ENCODE results near the gene GSTT4.
"Not testable (repeated sequence)": the region's sequence is repeated elsewhere in the genome, so short reads cannot be mapped to it uniquely, and the experiment has no call there.

GSTT4 gene

DNA sequence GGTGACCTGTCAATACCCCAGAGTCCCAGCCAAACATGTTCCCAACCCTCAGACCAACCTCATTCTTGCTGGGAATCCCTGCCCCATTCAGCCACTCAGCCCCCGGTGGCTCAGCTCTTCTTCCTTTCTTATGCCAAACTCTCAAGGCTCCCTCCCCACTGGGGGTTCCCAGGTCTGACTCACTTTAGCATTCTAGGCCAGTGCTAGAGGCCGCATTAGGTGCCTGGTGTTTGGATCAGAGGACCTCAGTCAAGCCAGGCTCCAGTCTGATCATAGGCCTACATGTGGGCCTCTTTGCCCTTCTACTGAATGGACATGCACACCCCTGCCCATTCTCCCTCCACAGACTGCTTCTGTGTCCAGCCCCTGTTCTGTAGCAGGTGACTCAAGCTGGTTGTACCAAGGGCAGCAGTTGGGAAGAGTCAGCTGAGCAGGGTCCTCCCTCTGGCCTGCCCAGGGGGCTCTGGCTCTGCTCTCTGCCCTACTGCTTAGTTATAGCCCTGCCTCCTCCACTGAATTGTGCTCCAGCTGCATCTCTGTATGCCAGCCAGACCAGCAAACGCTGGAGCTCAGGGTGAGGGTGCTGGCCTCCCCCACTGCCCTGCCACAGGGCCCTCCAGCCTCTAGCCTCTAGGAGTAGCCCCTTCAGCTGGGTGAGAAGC, 15.5 kb downstream of the GSTT4 start:
- not testable (repeated sequence) for DNase-seq (ENCODE audit: low read depth in 2 of 2, low spot score in 1 of 2)

DNA sequence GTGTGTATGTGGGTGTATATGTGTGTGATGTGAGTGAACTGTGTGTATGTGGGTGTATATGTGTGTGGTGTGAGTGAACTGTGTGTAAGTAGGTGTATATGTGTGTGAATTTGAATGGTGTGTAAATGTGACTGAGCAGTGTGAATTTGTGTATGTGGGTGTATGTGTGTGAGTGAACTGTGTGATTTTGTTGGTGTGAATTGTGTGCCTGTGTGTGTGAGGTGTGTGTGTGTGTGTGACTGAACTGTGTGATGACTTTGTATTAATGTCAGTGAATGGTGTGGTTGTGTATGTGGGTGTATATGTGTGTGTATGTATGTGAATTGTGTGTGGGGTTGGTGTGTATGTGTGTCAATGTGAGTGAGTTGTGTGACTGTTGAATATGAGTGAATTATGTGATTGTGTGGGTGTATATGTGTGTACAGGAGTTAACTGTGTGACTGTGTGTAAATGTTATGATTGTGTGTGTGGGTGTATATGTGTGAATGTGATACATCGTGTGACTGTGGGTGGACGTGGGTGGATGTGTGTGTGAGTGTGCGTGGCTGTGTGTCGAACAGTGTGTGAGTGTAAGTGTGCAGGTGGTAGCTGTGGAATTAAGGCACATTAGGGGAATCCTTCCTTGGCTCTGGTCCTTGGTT, 18.6 kb downstream of the GSTT4 start:
- DNase-seq (ENCODE audit: low read depth in 2 of 2, low spot score in 1 of 2) = not testable (repeated sequence)

DNA sequence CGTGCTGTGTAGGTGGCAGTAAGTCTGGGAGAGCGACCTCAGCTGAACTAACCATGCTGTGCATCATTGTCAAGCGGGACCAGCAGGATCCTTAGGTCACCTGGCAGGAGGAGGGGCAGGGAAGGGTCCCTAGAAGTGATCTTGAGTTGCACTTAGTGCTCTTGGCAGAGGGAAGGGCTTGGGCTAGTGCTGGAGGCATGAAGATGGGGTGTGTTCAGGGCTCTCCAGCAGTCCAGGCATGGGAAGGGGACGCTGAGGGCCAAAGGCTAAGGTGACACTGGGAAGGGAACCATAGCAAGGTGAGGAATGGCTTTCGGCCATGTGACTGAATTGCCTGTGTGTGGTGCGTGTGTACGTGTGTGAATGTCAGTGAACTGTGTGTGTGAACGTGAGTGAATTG, 19.2 kb downstream of the GSTT4 start:
- DNase-seq (ENCODE audit: low read depth in 2 of 2, low spot score in 1 of 2) = not testable (repeated sequence)

DNA sequence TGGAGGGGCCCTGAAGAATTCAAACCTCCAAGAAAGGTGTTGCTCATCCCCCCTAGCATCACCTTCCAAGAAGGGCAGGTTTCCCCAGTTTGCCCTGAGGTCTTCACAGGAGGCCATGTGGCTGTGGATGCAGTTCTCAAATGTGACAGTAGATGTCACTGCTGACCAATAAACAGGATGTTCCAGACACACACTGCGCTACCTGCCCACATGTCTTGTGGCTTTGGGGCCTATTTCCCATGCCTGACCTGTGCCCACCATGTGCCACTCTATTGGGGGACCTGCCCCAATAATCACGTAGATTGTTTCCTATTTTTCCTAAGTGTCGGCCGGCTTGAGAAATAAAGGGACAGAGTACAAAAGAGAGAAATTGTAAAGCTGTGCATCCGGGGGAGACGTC, 20.8 kb downstream of the GSTT4 start:
- no peak for DNase-seq (ENCODE audit: low read depth in 2 of 2, low spot score in 1 of 2)

DNA sequence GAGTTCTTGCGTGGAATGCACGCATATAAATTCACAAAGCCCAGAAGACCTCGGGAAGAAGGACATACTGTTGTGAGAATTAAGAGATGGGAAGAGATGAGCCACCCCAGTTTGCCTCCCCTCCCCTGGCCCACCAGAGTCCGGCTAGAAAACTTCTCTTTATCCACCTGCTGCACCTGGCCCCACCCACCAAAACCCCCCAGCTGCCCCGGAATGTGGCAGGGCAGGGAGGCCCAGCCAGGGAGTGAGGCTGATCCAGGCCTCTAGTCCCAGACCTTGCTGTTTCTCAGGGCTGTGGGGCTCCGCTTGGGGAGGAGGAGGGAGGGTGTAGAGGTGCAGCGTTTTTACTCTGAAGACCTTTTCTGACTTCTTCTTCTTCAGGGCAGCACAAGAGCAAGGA, 24.7 kb downstream of the GSTT4 start:
- not testable (repeated sequence) for DNase-seq (ENCODE audit: low read depth in 2 of 2, low spot score in 1 of 2)

DNA sequence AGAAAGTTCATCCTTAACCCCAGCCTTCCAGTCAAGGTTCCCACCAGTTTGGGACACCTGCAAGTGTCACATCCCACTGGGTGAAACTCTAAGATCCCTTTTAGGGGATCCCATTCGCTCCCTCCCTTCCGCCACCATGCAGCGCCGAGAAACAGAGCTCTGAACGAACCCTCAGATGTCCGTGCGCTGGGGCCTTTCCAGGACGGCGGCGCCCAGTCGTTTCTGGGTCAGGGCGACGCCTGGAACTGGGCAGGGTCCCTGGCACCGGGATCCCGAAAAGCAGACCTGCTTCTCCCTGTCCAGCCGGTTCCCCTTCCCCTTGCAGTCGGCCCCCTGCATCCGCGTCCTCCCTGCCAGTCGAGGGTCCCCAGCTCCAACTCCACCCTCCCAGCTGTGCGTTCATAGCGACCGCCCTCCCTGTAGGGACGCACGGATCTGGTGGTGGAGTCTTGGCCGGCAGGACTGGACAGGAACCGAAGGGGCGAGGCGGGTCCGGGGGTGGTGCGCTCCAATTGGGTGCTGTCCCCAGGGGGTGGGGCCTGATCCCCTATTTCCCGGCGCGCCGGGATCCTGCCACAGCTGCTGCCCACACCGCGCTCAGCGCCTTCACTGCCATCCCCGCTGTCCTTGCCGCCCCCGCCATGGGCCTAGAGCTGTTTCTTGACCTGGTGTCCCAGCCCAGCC, 25.6 kb downstream of the GSTT4 start, which contains the start of gene GSTT2:
Gene GSTT2 (plus strand): TSS at position 578 of the 684 bp plus-strand sequence.
- DNase-seq (ENCODE audit: low read depth in 2 of 2, low spot score in 1 of 2) = not testable (repeated sequence)

DNA sequence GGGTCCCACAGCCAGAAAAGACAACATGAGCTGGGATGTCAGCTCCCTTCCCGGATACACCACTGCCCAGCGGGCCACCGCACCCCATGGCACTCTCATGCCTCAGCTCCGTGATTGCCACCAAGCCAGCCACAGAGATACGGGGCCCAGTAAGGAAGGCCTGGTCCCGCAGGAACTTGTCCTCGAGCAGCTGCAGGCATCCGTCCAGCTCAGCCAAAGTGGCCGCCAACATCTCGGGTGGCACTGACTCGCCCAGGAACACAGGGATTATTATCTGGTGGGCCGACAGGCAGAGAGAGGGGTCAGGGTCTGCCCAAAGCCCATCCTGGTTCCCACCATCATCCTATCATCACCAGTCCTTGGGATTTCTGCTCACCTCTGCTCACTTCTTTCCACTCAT, 27.9 kb downstream of the GSTT4 start:
- DNase-seq (ENCODE audit: low read depth in 2 of 2, low spot score in 1 of 2) = not testable (repeated sequence)

DNA sequence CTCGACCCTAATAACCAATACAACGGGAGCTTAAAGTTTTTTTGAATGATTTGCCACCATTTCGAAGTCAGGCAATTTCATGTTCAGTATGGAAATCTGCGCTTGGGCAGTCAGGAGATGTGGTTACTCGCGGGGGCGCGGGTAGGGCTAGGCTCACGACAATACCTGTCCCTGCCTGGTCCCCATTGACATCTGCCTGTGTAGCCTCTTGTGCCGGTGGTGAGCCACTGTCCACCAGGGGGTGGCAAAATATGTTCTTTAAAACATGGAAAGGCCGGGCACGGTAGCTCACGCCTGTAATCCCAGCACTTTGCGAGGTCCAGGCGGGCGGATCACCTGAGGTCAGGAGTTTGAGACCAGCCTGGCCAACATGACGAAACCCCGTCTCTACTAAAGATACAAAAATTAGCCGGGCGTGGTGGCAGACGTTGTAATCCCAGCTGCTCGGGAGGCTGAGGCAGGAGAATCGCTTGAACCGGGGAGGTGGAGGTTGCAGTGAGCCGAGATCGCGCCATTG, 30.4 kb downstream of the GSTT4 start:
- not testable (repeated sequence) for DNase-seq (ENCODE audit: low read depth in 2 of 2, low spot score in 1 of 2)

DNA sequence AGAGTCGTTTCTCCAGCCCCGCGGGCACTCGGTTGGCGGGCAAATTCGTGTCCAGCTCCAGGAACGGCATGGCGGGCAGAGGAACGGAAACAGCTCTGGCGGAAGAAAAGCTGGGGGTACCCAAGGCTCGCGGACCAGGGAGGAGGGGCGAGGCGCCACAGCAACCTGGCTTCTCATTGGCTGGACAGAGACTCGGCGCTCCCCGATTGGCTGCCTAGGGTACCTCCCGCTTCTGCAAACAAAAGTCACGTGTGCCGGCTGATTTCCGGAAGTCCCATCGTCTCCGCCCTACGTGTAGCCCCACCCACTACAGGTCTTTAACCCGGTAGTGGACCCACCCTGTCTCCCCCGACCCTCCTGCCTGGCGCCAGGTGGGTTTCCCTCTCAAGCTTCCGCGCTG, 30.9 kb downstream of the GSTT4 start, which contains the start of gene DDT:
Gene DDT (minus strand): TSS at position 97 of the 400 bp plus-strand sequence. CDS start 27 bp downstream, at position 70.
- DNase-seq (ENCODE audit: low read depth in 2 of 2, low spot score in 1 of 2) = not testable (repeated sequence)

DNA sequence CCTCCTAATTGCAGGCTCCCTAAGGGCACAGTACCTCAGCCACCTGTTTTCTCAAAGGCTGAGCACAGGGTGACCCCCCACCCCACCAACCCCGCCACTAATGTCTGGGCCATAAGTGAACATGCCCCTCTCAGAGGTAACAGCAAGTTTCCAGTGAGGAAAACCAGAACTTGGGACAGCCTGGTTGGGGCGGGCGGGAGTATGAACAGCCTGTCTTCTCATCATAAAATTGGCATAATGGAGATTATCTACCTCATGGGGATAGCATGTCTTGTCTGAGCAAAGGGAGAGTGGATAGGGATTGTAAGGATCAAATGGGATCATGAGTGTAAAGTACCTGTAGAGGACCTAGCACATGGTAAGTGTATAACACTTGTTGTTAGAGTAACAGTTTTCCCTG, 33.3 kb downstream of the GSTT4 start:
- not testable (repeated sequence) for DNase-seq (ENCODE audit: low read depth in 2 of 2, low spot score in 1 of 2)

DNA sequence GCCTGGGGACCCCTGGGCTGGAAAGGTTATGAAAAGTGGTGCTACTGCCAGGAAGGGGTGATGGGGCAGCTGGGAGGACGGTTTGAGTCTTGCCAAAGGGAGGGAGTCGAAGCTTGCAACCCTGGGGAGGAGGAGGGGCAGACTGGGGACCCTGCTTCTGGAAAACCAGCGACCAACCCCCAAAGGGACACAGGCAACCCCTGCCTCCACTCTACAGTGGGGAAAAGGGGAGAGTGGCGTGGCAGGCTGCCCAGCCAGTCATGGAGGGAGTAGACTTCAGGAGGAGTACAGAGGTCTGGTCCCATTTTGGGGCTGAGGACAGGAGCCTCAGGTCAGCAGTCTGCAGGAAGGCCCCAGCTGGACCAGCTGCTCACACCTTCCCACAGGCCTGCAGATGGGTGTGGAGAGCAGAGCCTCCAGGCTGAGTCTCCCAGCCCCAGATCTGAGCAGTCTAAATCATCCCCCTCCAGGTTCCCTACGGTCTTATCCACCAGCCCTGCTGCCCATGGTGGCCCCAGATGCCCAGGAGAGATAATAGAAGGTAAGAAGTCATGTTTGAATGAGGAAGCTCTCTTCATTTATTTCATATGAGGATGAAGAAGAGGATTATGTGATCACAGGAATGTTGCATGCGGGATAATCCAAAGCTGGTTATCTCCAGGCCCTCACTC, 34.3 kb downstream of the GSTT4 start:
- DNase-seq (ENCODE audit: low read depth in 2 of 2, low spot score in 1 of 2) = no peak

DNA sequence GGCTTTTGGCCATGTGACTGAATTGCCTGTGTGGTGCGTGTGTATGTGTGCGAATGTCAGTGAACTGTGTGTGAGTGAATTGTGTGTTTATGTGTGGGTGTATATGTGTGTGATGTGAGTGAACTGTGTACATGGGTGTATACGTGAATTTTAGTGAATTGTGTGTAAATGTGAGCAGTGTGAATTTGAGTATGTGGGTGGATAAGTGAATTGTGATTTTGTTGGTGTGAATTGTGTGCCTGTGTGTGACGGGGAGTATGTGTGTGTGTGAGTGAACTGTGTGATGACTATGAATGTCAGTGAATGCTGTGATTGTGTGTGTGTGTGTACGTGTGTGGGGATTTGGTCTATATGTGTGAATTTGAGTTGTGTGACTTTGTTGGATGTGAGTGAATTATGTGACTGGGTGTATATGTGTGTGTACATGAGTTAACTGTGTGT, 35.0 kb downstream of the GSTT4 start:
- DNase-seq (ENCODE audit: low read depth in 2 of 2, low spot score in 1 of 2) = no peak

DNA sequence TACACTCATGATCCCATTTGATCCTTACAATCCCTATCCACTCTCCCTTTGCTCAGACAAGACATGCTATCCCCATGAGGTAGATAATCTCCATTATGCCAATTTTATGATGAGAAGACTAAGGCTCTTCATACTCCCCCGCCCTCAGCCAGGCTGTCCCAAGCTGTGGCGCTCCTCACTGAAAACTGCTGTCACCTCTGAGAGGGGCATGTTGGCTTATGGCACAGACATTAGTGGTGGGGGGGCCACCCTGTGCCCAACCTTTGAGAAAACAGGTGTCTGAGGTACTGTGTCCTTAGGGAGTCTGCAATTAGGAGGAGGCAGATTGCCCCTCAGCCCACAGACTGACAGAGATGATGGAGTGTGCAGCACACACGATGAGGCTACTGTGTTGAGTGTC, 36.2 kb downstream of the GSTT4 start:
- DNase-seq (ENCODE audit: low read depth in 2 of 2, low spot score in 1 of 2) = no peak

DNA sequence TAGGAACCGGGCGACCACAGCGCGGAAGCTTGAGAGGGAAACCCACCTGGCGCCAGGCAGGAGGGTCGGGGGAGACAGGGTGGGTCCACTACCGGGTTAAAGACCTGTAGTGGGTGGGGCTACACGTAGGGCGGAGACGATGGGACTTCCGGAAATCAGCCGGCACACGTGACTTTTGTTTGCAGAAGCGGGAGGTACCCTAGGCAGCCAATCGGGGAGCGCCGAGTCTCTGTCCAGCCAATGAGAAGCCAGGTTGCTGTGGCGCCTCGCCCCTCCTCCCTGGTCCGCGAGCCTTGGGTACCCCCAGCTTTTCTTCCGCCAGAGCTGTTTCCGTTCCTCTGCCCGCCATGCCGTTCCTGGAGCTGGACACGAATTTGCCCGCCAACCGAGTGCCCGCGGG, 38.7 kb downstream of the GSTT4 start, which contains the start of gene DDTL:
Gene DDTL (plus strand): TSS at position 321 of the 400 bp plus-strand sequence. CDS start 27 bp downstream, at position 348.
- not testable (repeated sequence) for DNase-seq (ENCODE audit: low read depth in 2 of 2, low spot score in 1 of 2)

DNA sequence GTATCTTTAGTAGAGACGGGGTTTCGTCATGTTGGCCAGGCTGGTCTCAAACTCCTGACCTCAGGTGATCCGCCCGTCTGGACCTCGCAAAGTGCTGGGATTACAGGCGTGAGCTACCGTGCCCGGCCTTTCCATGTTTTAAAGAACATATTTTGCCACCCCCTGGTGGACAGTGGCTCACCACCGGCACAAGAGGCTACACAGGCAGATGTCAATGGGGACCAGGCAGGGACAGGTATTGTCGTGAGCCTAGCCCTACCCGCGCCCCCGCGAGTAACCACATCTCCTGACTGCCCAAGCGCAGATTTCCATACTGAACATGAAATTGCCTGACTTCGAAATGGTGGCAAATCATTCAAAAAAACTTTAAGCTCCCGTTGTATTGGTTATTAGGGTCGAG, 39.2 kb downstream of the GSTT4 start:
- not testable (repeated sequence) for DNase-seq (ENCODE audit: low read depth in 2 of 2, low spot score in 1 of 2)

DNA sequence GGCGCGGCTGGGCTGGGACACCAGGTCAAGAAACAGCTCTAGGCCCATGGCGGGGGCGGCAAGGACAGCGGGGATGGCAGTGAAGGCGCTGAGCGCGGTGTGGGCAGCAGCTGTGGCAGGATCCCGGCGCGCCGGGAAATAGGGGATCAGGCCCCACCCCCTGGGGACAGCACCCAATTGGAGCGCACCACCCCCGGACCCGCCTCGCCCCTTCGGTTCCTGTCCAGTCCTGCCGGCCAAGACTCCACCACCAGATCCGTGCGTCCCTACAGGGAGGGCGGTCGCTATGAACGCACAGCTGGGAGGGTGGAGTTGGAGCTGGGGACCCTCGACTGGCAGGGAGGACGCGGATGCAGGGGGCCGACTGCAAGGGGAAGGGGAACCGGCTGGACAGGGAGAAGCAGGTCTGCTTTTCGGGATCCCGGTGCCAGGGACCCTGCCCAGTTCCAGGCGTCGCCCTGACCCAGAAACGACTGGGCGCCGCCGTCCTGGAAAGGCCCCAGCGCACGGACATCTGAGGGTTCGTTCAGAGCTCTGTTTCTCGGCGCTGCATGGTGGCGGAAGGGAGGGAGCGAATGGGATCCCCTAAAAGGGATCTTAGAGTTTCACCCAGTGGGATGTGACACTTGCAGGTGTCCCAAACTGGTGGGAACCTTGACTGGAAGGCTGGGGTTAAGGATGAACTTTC, 44.0 kb downstream of the GSTT4 start, which contains the start of gene GSTT2B:
Gene GSTT2B (minus strand): TSS at position 112 of the 688 bp plus-strand sequence. CDS start 64 bp downstream, at position 48.
- DNase-seq (ENCODE audit: low read depth in 2 of 2, low spot score in 1 of 2) = not testable (repeated sequence)

DNA sequence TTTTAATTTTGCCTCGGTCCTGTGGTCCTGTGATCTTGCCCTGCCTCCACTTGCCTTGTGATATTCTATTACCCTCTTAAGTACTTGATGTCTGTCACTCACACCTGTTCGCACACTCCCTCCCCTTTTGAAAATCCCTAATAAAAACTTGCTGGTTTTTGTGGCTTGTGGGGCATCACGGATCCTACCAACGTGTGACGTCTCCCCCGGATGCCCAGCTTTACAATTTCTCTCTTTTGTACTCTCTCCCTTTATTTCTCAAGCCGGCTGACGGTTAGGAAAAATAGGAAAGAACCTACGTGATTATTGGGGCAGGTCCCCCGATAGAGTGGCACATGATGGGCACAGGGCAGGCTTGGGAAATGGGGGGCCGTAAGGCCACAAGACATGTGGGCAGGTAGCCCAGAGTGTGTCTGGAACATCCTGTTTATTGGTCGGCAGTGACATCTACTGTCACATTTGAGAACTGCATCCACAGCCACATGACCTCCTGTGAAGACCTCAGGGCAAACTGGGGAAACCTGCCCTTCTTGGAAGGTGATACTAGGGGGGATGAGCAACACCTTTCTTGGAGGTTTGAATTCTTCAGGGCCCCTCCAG, 48.9 kb downstream of the GSTT4 start:
- DNase-seq (ENCODE audit: low read depth in 2 of 2, low spot score in 1 of 2) = peak; percentile 41 to 67

DNA sequence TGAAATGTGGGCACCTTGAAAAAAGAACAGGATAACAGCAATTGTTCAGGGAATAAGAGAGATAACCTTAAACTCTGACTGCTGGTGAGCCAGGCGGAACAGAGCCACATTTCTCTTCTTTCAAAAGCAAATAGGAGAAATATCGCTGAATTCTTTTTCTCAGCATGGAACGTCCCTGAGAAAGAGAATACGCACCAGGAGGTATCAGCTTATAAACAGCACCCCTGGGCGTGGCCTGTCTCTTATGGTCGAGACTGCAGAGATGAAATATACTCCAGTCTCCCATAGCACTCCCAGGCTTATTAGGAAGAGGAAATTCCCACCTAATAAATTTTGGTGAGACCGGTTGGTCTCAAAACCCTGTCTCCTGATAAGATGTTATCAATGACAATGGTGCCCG, 49.4 kb downstream of the GSTT4 start:
- not testable (repeated sequence) for DNase-seq (ENCODE audit: low read depth in 2 of 2, low spot score in 1 of 2)

DNA sequence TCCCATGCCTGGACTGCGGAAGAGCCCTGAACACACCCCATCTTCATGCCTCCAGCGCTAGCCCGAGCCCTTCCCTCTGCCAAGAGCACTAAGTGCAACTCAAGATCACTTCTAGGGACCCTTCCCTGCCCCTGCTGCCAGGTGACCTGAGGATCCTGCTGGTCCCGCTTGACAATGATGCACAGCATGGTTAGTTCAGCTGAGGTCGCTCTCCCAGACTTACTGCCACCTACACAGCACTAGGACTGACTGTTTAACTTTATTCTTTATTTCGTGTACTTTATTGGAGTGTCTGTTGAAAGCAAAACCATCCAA, 50.3 kb downstream of the GSTT4 start:
- not testable (repeated sequence) for DNase-seq (ENCODE audit: low read depth in 2 of 2, low spot score in 1 of 2)
